A549 (cell line): ENCODE measurements around the gene TUT4.

ENCODE experiments used
- CHD2 ChIP-seq: fragments of 150-350 bp; IDR thresholded peaks from 2 replicates; pipeline ENCODE4 v1.6.1; 2014; ENCODE audit warnings: low read length; ENCODE audit not compliant: partially characterized antibody
- JUNB ChIP-seq: fragments of >200 bp; sonication (Bioruptor Twin); formaldehyde crosslinking; IDR thresholded peaks from 2 replicates; pipeline ENCODE4 v1.6.1; 2016
- KDM5A ChIP-seq: fragments of 200-600 bp; sonication (generic); IDR thresholded peaks from 2 replicates; pipeline ENCODE4 v1.6.1; 2016; ENCODE audit warnings: antibody characterized with exemption, mild to moderate bottlenecking
- MYC ChIP-seq: IDR thresholded peaks from 2 replicates; pipeline ENCODE4 v1.6.1; 2012; ENCODE audit warnings: mild to moderate bottlenecking, inconsistent platforms, low read length, improper control_type of control experiment, borderline replicate concordance
- POLR2A ChIP-seq: IDR thresholded peaks from 2 replicates; pipeline ENCODE4 v1.6.1; 2012; ENCODE audit warnings: mild to moderate bottlenecking, low read length
- RCOR1 ChIP-seq: fragments of 150-350 bp; IDR thresholded peaks from 2 replicates; pipeline ENCODE4 v1.6.1; 2014; ENCODE audit warnings: antibody characterized with exemption, low read length, low read depth
- TF ChIP-seq, protein P1 (sequence below): IDR thresholded peaks from 2 replicates; pipeline ENCODE4 v1.6.1; 2012
- TF ChIP-seq, protein P2 (sequence below): fragments of >200 bp; sonication (Bioruptor Twin); formaldehyde crosslinking; IDR thresholded peaks from 3 replicates; pipeline ENCODE4 v1.5.1; 2016
- TF ChIP-seq, protein P3 (sequence below): fragments of 450-650 bp; IDR thresholded peaks from 2 replicates; pipeline ENCODE4 v1.6.1; 2014; ENCODE audit warnings: antibody characterized with exemption
- TF ChIP-seq, protein P4 (sequence below): fragments of 200-600 bp; sonication (generic); IDR thresholded peaks from 2 replicates; pipeline ENCODE4 v1.6.1; 2016; ENCODE audit warnings: antibody characterized with exemption, mild to moderate bottlenecking, moderate library complexity

DNA sequence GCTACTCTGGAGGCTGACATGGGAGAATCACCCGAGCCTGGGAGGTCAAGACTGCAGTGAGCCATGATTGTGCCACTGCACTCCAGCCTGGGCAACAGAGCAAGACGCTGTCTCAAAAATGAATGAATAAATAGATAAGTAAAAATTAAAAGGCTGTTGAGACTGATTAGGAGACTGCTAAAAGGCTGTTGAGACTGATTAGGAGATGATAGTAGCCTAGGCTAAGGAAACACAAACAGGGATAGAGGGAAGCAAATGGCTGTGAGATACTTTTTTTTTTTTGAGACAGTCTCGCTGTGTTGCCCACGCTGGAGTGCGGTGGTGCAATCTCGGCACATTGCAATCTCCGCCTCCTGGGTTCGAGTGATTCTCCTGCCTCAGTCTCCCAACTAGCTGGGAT lies 120.1 kb downstream of the TUT4 start:
- TF ChIP-seq KDM5A = no peak
- TF ChIP-seq, protein P1, sequence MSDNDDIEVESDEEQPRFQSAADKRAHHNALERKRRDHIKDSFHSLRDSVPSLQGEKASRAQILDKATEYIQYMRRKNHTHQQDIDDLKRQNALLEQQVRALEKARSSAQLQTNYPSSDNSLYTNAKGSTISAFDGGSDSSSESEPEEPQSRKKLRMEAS = no peak
- TF ChIP-seq, protein P2, sequence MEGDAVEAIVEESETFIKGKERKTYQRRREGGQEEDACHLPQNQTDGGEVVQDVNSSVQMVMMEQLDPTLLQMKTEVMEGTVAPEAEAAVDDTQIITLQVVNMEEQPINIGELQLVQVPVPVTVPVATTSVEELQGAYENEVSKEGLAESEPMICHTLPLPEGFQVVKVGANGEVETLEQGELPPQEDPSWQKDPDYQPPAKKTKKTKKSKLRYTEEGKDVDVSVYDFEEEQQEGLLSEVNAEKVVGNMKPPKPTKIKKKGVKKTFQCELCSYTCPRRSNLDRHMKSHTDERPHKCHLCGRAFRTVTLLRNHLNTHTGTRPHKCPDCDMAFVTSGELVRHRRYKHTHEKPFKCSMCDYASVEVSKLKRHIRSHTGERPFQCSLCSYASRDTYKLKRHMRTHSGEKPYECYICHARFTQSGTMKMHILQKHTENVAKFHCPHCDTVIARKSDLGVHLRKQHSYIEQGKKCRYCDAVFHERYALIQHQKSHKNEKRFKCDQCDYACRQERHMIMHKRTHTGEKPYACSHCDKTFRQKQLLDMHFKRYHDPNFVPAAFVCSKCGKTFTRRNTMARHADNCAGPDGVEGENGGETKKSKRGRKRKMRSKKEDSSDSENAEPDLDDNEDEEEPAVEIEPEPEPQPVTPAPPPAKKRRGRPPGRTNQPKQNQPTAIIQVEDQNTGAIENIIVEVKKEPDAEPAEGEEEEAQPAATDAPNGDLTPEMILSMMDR = no peak
- no peak for TF ChIP-seq JUNB
- TF ChIP-seq, protein P3, sequence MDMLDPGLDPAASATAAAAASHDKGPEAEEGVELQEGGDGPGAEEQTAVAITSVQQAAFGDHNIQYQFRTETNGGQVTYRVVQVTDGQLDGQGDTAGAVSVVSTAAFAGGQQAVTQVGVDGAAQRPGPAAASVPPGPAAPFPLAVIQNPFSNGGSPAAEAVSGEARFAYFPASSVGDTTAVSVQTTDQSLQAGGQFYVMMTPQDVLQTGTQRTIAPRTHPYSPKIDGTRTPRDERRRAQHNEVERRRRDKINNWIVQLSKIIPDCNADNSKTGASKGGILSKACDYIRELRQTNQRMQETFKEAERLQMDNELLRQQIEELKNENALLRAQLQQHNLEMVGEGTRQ = no peak
- no peak for TF ChIP-seq CHD2
- no peak for TF ChIP-seq POLR2A
- no peak for TF ChIP-seq MYC
- TF ChIP-seq, protein P4, sequence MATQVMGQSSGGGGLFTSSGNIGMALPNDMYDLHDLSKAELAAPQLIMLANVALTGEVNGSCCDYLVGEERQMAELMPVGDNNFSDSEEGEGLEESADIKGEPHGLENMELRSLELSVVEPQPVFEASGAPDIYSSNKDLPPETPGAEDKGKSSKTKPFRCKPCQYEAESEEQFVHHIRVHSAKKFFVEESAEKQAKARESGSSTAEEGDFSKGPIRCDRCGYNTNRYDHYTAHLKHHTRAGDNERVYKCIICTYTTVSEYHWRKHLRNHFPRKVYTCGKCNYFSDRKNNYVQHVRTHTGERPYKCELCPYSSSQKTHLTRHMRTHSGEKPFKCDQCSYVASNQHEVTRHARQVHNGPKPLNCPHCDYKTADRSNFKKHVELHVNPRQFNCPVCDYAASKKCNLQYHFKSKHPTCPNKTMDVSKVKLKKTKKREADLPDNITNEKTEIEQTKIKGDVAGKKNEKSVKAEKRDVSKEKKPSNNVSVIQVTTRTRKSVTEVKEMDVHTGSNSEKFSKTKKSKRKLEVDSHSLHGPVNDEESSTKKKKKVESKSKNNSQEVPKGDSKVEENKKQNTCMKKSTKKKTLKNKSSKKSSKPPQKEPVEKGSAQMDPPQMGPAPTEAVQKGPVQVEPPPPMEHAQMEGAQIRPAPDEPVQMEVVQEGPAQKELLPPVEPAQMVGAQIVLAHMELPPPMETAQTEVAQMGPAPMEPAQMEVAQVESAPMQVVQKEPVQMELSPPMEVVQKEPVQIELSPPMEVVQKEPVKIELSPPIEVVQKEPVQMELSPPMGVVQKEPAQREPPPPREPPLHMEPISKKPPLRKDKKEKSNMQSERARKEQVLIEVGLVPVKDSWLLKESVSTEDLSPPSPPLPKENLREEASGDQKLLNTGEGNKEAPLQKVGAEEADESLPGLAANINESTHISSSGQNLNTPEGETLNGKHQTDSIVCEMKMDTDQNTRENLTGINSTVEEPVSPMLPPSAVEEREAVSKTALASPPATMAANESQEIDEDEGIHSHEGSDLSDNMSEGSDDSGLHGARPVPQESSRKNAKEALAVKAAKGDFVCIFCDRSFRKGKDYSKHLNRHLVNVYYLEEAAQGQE = no peak
- no peak for TF ChIP-seq RCOR1
